ENCODE data around the gene PPP1R1B. TPM values are rescaled to one million over a fixed set of nuclear protein-coding genes. Genes with fewer than 3 reads are reported as not detected.
A peak's percentile ranks its signal among the peaks of the same experiment; 100 is the strongest.

The PPP1R1B gene
- total and polyA plus RNA-seq, 2 donors from 2014 or later, result 22.9 to 31.1 TPM

DNA sequence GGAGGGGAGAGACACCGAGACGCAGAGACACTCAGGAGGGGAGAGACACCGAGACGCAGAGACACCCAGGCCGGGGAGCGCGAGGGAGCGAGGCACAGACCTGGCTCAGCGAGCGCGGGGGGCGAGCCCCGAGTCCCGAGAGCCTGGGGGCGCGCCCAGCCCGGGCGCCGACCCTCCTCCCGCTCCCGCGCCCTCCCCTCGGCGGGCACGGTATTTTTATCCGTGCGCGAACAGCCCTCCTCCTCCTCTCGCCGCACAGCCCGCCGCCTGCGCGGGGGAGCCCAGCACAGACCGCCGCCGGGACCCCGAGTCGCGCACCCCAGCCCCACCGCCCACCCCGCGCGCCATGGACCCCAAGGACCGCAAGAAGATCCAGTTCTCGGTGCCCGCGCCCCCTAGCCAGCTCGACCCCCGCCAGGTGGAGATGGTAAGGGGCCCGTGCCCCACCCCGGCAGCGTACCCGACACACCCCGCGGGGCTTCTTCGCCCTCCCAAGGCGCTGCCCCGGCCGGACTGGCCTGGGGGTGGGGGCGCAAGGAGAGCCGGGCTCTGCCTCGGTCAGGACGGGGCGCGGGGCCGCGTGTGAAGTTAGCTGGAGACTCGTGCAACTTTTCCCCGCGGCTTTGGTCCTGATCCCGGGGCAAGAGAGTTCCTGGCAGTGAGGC lies 427 bp downstream of the PPP1R1B start:
- TF ChIP-seq, protein P1, sequence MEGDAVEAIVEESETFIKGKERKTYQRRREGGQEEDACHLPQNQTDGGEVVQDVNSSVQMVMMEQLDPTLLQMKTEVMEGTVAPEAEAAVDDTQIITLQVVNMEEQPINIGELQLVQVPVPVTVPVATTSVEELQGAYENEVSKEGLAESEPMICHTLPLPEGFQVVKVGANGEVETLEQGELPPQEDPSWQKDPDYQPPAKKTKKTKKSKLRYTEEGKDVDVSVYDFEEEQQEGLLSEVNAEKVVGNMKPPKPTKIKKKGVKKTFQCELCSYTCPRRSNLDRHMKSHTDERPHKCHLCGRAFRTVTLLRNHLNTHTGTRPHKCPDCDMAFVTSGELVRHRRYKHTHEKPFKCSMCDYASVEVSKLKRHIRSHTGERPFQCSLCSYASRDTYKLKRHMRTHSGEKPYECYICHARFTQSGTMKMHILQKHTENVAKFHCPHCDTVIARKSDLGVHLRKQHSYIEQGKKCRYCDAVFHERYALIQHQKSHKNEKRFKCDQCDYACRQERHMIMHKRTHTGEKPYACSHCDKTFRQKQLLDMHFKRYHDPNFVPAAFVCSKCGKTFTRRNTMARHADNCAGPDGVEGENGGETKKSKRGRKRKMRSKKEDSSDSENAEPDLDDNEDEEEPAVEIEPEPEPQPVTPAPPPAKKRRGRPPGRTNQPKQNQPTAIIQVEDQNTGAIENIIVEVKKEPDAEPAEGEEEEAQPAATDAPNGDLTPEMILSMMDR (IDR thresholded peaks at IDR 0.05; ENCODE audit: borderline replicate concordance, extremely low read depth, insufficient read depth), result no peak

DNA sequence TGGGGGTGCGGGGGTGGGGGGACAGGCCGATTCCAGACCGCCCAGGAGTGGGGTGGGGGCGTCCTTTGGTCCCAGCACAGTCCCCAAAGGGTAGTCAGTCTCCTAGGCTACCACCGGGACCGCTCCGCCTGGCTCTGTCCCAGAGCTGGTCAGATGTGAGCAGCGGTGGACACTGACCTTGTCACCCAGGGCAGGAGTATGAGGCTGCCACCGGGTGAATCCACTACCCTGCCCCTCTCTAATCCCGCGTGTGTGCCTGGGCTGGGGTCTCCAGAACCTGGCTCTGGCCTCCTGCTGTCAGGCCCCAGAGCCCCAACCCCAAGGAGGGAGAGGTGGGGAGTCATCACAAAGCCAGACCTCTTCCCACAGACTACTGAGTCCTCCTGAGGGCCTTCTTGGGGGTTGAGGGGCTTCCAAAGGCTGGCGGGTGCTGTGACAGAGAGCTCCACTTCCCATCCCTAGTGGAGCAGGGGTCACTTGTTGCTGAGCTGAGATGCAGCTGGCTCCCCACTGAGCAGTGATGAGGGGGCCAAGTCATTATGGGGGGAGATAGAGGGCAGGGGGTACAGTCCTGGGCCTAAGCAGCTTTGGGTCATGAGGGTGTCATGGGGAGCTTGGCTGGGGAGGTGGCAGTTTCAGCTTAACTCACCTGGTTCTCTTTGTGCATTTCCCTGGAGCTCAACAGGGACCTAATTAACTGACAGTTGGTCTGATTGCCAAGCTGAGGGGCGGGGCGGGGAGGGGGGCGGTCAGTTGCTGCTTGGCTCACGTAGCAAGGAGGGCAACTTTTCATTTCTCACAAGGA lies 1.2 kb downstream of the PPP1R1B start:
- no peaks in the 10 kb centered on the region for H3K36me3 ChIP-seq (ENCODE audit: control insufficient read depth in 2 of 3, insufficient read depth in 3 of 3, low read length in 3 of 3)
- intact Hi-C loops (cut with DNase I), result loop anchor here (10.0 kb wide), 1 partner anchor 83 kb away; no protein-coding TSS in a partner anchor
- peak overlapping the region in 1 of 3 donors; percentile 34 for H3K9ac ChIP-seq (ENCODE audit: low read length in 3 of 3)
- peak overlapping the region in 1 of 2 donors; percentile 78 for H3K27ac ChIP-seq (ENCODE audit: low read depth in 2 of 2, low read length in 2 of 2)
- TF ChIP-seq, protein P1 (IDR thresholded peaks at IDR 0.05; ENCODE audit: borderline replicate concordance, extremely low read depth, insufficient read depth), result no peak
- no peaks in the 10 kb centered on the region for H3K9me3 ChIP-seq (ENCODE audit: control insufficient read depth in 2 of 3, insufficient read depth in 1 of 3, low read length in 3 of 3)
- peak in 1 of 5 donors; percentile 56 for DNase-seq
- H3K4me3 ChIP-seq (ENCODE audit: low read length in 3 of 3), result no peak overlapping the region
- peaks cover 0 to 7% (median 0%) of the 10 kb centered on the region in 3 donors for H3K4me1 ChIP-seq (ENCODE audit: control insufficient read depth in 2 of 3, insufficient read depth in 2 of 3, low read depth in 1 of 3, low read length in 3 of 3)
- FAIRE-seq, result no peak
- H3K27me3 ChIP-seq (ENCODE audit: control insufficient read depth, insufficient read depth, low read length), result peaks cover 2% of the 10 kb centered on the region

More for the DNA sequence above, 427 bp downstream of the PPP1R1B start:
- DNase-seq, result peak in 2 of 5 donors; percentile 51
- peaks cover 2% of the 10 kb centered on the region for H3K27me3 ChIP-seq (ENCODE audit: control insufficient read depth, insufficient read depth, low read length)
- no peak for FAIRE-seq
- H3K36me3 ChIP-seq (ENCODE audit: control insufficient read depth in 2 of 3, insufficient read depth in 3 of 3, low read length in 3 of 3), result no peaks in the 10 kb centered on the region
- H3K27ac ChIP-seq (ENCODE audit: low read depth in 2 of 2, low read length in 2 of 2), result no peak overlapping the region
- intact Hi-C loops (cut with DNase I), result loop anchor here (10.0 kb wide), 1 partner anchor 82 kb away; no protein-coding TSS in a partner anchor
- peaks cover 0 to 9% (median under 1%) of the 10 kb centered on the region in 3 donors for H3K4me1 ChIP-seq (ENCODE audit: control insufficient read depth in 2 of 3, insufficient read depth in 2 of 3, low read depth in 1 of 3, low read length in 3 of 3)
- no peak overlapping the region for H3K9ac ChIP-seq (ENCODE audit: low read length in 3 of 3)
- H3K4me3 ChIP-seq (ENCODE audit: low read length in 3 of 3), result peak overlapping the region; percentile 16 to 68 (median 35)
- H3K9me3 ChIP-seq (ENCODE audit: control insufficient read depth in 2 of 3, insufficient read depth in 1 of 3, low read length in 3 of 3), result no peaks in the 10 kb centered on the region

DNA sequence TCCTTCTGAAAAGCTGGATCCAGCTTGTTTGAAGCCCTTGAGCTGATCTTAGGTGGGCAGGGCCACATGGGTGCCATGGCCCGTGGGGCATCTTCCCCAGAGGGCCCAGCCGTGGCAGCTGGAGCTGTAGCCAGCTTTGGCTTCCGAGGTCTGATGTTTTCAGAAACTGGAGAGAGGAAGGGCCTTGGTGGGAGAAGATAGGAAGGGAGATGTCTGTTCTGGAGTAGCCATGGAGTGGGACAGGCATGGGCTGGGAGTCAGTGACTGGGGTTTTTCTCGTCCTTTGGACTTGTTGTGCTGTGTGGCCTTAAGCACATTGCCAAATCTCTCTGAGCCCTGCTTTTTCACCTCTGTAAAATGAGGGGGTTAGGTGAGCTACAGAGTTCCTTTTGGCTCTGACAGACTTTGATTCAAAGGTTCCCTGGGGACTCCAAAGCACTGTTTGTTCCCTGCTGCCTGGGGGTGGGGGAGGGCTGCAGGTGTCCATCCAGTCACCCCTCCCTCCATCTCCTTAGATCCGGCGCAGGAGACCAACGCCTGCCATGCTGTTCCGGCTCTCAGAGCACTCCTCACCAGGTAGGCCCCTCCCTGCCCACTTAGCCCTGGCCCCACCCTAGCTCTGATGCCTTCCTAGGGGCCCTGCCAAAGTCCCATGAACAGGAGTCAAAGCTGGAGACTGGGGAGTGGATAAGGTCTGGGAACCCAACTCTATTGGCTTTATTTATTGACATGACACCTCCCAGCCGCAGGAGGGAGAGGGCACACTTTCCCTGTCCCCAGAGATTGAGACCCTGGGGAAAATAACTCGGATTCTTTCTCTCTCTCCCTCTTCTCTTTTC lies 2.1 kb downstream of the PPP1R1B start:
- no peak overlapping the region for H3K27ac ChIP-seq (ENCODE audit: low read depth in 2 of 2, low read length in 2 of 2)
- FAIRE-seq (no peak), DNase-seq (no peak)
- no peak overlapping the region for H3K9ac ChIP-seq (ENCODE audit: low read length in 3 of 3)
- no peak overlapping the region for H3K4me3 ChIP-seq (ENCODE audit: low read length in 3 of 3)
- peaks cover 2% of the 10 kb centered on the region for H3K27me3 ChIP-seq (ENCODE audit: control insufficient read depth, insufficient read depth, low read length)
- H3K9me3 ChIP-seq (ENCODE audit: control insufficient read depth in 2 of 3, insufficient read depth in 1 of 3, low read length in 3 of 3), result no peaks in the 10 kb centered on the region
- H3K4me1 ChIP-seq (ENCODE audit: control insufficient read depth in 2 of 3, insufficient read depth in 2 of 3, low read depth in 1 of 3, low read length in 3 of 3), result peaks cover 0 to 3% (median 0%) of the 10 kb centered on the region in 3 donors
- intact Hi-C loops (cut with DNase I), result loop anchor here (10.0 kb wide), 1 partner anchor 84 kb away; no protein-coding TSS in a partner anchor
- H3K36me3 ChIP-seq (ENCODE audit: control insufficient read depth in 2 of 3, insufficient read depth in 3 of 3, low read length in 3 of 3), result no peaks in the 10 kb centered on the region
- TF ChIP-seq, protein P1 (IDR thresholded peaks at IDR 0.05; ENCODE audit: borderline replicate concordance, extremely low read depth, insufficient read depth), result no peak
